Activated CD8-positive, alpha-beta T cell treated with anti-CD3 and anti-CD28 coated beads for 36 hours (primary cell): ENCODE measurements around the gene MNT. TPM values are rescaled to one million over a fixed set of nuclear protein-coding genes. Genes with fewer than 3 reads are reported as not detected.

Experiments used
- ATAC-seq: fragments of 200-7000 bp; cut with Tn5 transposase; one replicate; pipeline ENCODE4 v1.10.0; 2021; ENCODE audit warnings: mild to moderate bottlenecking, moderate library complexity
- CTCF ChIA-PET: fragments of 350-600 bp; sonication (Branson Sonifier 250); formaldehyde crosslinking; loops from one replicate; lab custom pipeline; 2021; ENCODE audit warnings: antibody characterized with exemption; lab: Charles Lee
- POLR2A ChIA-PET: fragments of 350-600 bp; sonication (Branson Sonifier 250); formaldehyde crosslinking; loops from one replicate; lab custom pipeline; 2021; ENCODE audit warnings: antibody characterized with exemption; lab: Charles Lee
- DNase-seq: peaks from one replicate; pipeline ENCODE4 v3.0.0-alpha.2; 2020
- H3K27ac Mint-ChIP-seq: one replicate; pipeline ENCODE4 v1.8.0; 2021; ENCODE audit warnings: mild to moderate bottlenecking, mixed read lengths
- H3K27me3 Mint-ChIP-seq: one replicate; pipeline ENCODE4 v1.8.0; 2021; ENCODE audit warnings: mixed read lengths
- H3K36me3 Mint-ChIP-seq: one replicate; pipeline ENCODE4 v1.8.0; 2021; ENCODE audit warnings: low read depth, mixed read lengths
- H3K4me1 Mint-ChIP-seq: one replicate; pipeline ENCODE4 v1.8.0; 2021; ENCODE audit warnings: low read depth, mixed read lengths
- H3K4me3 Mint-ChIP-seq: one replicate; pipeline ENCODE4 v1.8.0; 2021; ENCODE audit warnings: mild to moderate bottlenecking, moderate library complexity, mixed read lengths
- H3K9me3 Mint-ChIP-seq: one replicate; pipeline ENCODE4 v1.8.0; 2021; ENCODE audit warnings: mixed read lengths
- CTCF ChIP-seq: fragments of 200-600 bp; IDR thresholded peaks from one replicate; pipeline ENCODE4 v1.8.0; 2022; ENCODE audit warnings: antibody characterized with exemption, mild to moderate bottlenecking
- intact Hi-C: fragments of 100-400 bp; cut with micrococcal nuclease; formaldehyde crosslinking; loops from one replicate; pipeline ENCODE4 v1.10.0; 2022
- total RNA-seq, 2 experiments: library from RNA; stranded (reverse); gene quantifications; one replicate each; pipeline ENCODE4 v1.2.3, GENCODE V29; 2021

The MNT gene
- total RNA-seq, 2 experiments from 2014 or later: 21.6 to 23.1 TPM

GRCh38 chr17:2405247-2405926 lies 4.5 kb upstream of the MNT start:
- CTCF ChIA-PET: interaction anchor here (0.6 to 7.8 kb wide), 3 partner anchors 11 to 64 kb away, joined by 3 to 71 read pairs (median 46); no protein-coding TSS in a partner anchor
- no peaks in the 10 kb centered on the region for H3K9me3 Mint-ChIP-seq
- no peak for TF ChIP-seq CTCF
- no peak for ATAC-seq
- H3K27me3 Mint-ChIP-seq: no peaks in the 10 kb centered on the region
- H3K4me3 Mint-ChIP-seq: no peak overlapping the region
- intact Hi-C loops: no loop called here
- peaks cover 24% of the 10 kb centered on the region for H3K4me1 Mint-ChIP-seq
- H3K27ac Mint-ChIP-seq: peak overlapping the region; percentile 30
- H3K36me3 Mint-ChIP-seq: no peaks in the 10 kb centered on the region
- DNase-seq: no peak
- POLR2A ChIA-PET: interaction anchor here (1.0 to 6.8 kb wide), 2 partner anchors 13 to 27 kb away, joined by 3 to 61 read pairs; no protein-coding TSS in a partner anchor

GRCh38 chr17:2403044-2403443 lies 2.2 kb upstream of the MNT start:
- Mint-ChIP-seq H3K27ac (no peak overlapping the region), H3K9me3 (no peaks in the 10 kb centered on the region), H3K4me3 (peak overlapping the region; percentile 67), H3K27me3 (no peaks in the 10 kb centered on the region), H3K36me3 (no peaks in the 10 kb centered on the region), H3K4me1 (peaks cover 34% of the 10 kb centered on the region)
- no peak for DNase-seq
- no peak for ATAC-seq
- ChIA-PET CTCF (interaction anchor here (1.0 to 7.8 kb wide), 4 partner anchors 10 to 21 kb away, joined by 3 to 71 read pairs (median 26); no protein-coding TSS in a partner anchor), POLR2A (interaction anchor here (5.9 to 6.8 kb wide), 2 partner anchors 11 to 19 kb away, joined by 43 to 61 read pairs; no protein-coding TSS in a partner anchor)
- intact Hi-C loops: no loop called here
- TF ChIP-seq CTCF: no peak

- intact Hi-C loops: loop anchor here (1.0 kb wide), 1 partner anchor 10 kb away; no protein-coding TSS in a partner anchor
- CTCF ChIA-PET: interaction anchor here (1.6 to 7.8 kb wide), 3 partner anchors 9 to 20 kb away, joined by 6 to 71 read pairs (median 46); no protein-coding TSS in a partner anchor
- DNase-seq: no peak
- POLR2A ChIA-PET: interaction anchor here (5.9 to 6.8 kb wide), 2 partner anchors 11 to 18 kb away, joined by 43 to 61 read pairs; no protein-coding TSS in a partner anchor
- H3K27me3 Mint-ChIP-seq: no peaks in the 10 kb centered on the region
- peaks cover 39% of the 10 kb centered on the region for H3K4me1 Mint-ChIP-seq
- peak overlapping the region; percentile 23 for H3K27ac Mint-ChIP-seq
- ATAC-seq: no peak
- TF ChIP-seq CTCF: no peak
- H3K4me3 Mint-ChIP-seq: peak overlapping the region; percentile 67
- no peaks in the 10 kb centered on the region for H3K36me3 Mint-ChIP-seq
- H3K9me3 Mint-ChIP-seq: no peaks in the 10 kb centered on the region
Measured at GRCh38 chr17:2402544-2402943, 1.7 kb upstream of the MNT start.

GRCh38 chr17:2401426-2402221 lies 764 bp upstream of the MNT start:
- DNase-seq (peak; percentile 100), ATAC-seq (peak; percentile 64)
- Mint-ChIP-seq H3K4me1 (peaks cover 41% of the 10 kb centered on the region), H3K9me3 (no peaks in the 10 kb centered on the region), H3K27ac (peak overlapping the region; percentile 94), H3K4me3 (peak overlapping the region; percentile 97), H3K27me3 (no peaks in the 10 kb centered on the region), H3K36me3 (no peaks in the 10 kb centered on the region)
- no peak for TF ChIP-seq CTCF
- intact Hi-C loops: loop anchor here (1.0 kb wide), 1 partner anchor 9 kb away; no protein-coding TSS in a partner anchor
- POLR2A ChIA-PET: interaction anchor here (0.8 to 6.8 kb wide), 7 partner anchors 10 to 82 kb away, joined by 3 to 61 read pairs (median 4); partner anchors contain the start of gene SGSM2
- CTCF ChIA-PET: interaction anchor here (1.1 to 7.8 kb wide), 5 partner anchors 8 to 48 kb away, joined by 3 to 71 read pairs (median 6); no protein-coding TSS in a partner anchor
